Measurements from ENCODE around the gene SOD3.

DNA sequence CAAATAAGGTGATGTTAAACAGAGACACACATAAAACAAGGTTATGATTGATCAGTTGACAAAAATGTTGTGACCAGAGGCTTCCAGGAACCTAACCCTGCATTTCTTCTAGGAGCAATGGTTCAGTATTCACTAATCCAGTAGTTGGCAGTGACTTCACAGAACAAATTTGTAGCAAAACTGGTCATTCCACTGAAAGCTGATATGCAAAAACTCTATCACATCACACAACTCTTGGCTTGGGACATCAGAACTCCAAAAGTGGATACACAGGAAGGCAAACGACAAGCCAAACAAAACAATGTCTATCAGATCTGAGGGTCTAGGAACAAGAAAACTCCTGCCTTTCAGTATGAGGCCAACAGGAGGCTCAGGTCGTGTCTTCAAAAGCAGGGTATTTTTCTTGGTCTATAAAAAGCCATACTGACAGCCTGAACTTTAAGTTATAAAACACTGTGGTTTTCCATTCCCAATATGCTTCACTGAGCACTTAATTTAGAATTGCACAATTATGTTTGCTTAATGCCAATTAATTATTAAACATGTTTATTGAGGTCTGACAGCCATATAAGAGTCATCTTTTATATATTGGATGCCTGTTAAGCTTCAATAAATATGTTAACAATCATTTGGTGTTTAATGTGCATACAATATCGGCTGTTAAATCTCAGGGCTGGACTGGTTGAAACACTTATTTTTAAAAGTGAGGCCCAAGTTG is 45.6 kb downstream of the SOD3 start:
- no peak for TF ChIP-seq POLR2A (IDR thresholded peaks at IDR 0.05)
- TF ChIP-seq, protein P1, sequence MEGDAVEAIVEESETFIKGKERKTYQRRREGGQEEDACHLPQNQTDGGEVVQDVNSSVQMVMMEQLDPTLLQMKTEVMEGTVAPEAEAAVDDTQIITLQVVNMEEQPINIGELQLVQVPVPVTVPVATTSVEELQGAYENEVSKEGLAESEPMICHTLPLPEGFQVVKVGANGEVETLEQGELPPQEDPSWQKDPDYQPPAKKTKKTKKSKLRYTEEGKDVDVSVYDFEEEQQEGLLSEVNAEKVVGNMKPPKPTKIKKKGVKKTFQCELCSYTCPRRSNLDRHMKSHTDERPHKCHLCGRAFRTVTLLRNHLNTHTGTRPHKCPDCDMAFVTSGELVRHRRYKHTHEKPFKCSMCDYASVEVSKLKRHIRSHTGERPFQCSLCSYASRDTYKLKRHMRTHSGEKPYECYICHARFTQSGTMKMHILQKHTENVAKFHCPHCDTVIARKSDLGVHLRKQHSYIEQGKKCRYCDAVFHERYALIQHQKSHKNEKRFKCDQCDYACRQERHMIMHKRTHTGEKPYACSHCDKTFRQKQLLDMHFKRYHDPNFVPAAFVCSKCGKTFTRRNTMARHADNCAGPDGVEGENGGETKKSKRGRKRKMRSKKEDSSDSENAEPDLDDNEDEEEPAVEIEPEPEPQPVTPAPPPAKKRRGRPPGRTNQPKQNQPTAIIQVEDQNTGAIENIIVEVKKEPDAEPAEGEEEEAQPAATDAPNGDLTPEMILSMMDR (IDR thresholded peaks at IDR 0.05), result no peak
